NCI-H146 (cell line): Measurements from ENCODE around the gene ARHGAP26.
"Not testable (repeated sequence)": the region's sequence is repeated elsewhere in the genome, so short reads cannot be mapped to it uniquely, and the experiment has no call there.

ENCODE experiments used
- DNase-seq: peaks from one replicate; lab custom pipeline; 2025; lab: John Stamatoyannopoulos, UW

ARHGAP26 gene

GRCh38 chr5:142981886-142982820, 212.0 kb downstream of the ARHGAP26 start:
- peak; percentile 5 for DNase-seq

- peak; percentile 12 for DNase-seq
Measured at GRCh38 chr5:142982821-142983200, 212.6 kb downstream of the ARHGAP26 start.

GRCh38 chr5:142984011-142984410, 213.8 kb downstream of the ARHGAP26 start:
- no peak for DNase-seq

GRCh38 chr5:142984525-142984924, 214.3 kb downstream of the ARHGAP26 start:
- DNase-seq = no peak

GRCh38 chr5:142989270-142989669, 219.1 kb downstream of the ARHGAP26 start:
- DNase-seq = not testable (repeated sequence)

- DNase-seq = not testable (repeated sequence)
Measured at GRCh38 chr5:142990073-142990472, 219.9 kb downstream of the ARHGAP26 start.

- no peak for DNase-seq
Measured at GRCh38 chr5:142994218-142994617, 224.0 kb downstream of the ARHGAP26 start.

- not testable (repeated sequence) for DNase-seq
Measured at GRCh38 chr5:142995621-142996020, 225.4 kb downstream of the ARHGAP26 start.

GRCh38 chr5:142997591-142997990, 227.4 kb downstream of the ARHGAP26 start:
- DNase-seq = no peak

- no peak for DNase-seq
Measured at GRCh38 chr5:142998316-142999020, 228.3 kb downstream of the ARHGAP26 start.

- DNase-seq = not testable (repeated sequence)
Measured at GRCh38 chr5:143000551-143000950, 230.4 kb downstream of the ARHGAP26 start.

GRCh38 chr5:143001764-143002351, 231.7 kb downstream of the ARHGAP26 start:
- DNase-seq = no peak

- no peak for DNase-seq
Measured at GRCh38 chr5:143002459-143003327, 232.5 kb downstream of the ARHGAP26 start.

- DNase-seq = no peak
Measured at GRCh38 chr5:143003328-143003636, 233.1 kb downstream of the ARHGAP26 start.

GRCh38 chr5:143004361-143005145, 234.4 kb downstream of the ARHGAP26 start:
- DNase-seq = no peak

GRCh38 chr5:143006501-143006900, 236.3 kb downstream of the ARHGAP26 start:
- DNase-seq = no peak

GRCh38 chr5:143008032-143008431, 237.9 kb downstream of the ARHGAP26 start:
- DNase-seq = no peak

- peak; percentile 15 for DNase-seq
Measured at GRCh38 chr5:143008809-143009521, 238.8 kb downstream of the ARHGAP26 start.

- no peak for DNase-seq
Measured at GRCh38 chr5:143010351-143010750, 240.2 kb downstream of the ARHGAP26 start.

- DNase-seq = peak; percentile 61
Measured at GRCh38 chr5:143011585-143011984, 241.4 kb downstream of the ARHGAP26 start.
